ENCODE results near the gene ANKH.
A peak's percentile ranks its signal among the peaks of the same experiment; 100 is the strongest.

ANKH gene

GRCh38 chr5:14710313-14710994, 161.1 kb downstream of the ANKH start:
- no peak for DNase-seq

GRCh38 chr5:14708551-14708950, 163.0 kb downstream of the ANKH start:
- DNase-seq, result no peak

GRCh38 chr5:14707811-14708390, 163.7 kb downstream of the ANKH start:
- DNase-seq, result no peak

- DNase-seq, result no peak
Observed at GRCh38 chr5:14706615-14707021, 165.0 kb downstream of the ANKH start.

- no peak for DNase-seq
Observed at GRCh38 chr5:14705556-14705955, 166.0 kb downstream of the ANKH start.

- DNase-seq, result no peak
Observed at GRCh38 chr5:14702238-14702839, 169.2 kb downstream of the ANKH start.

GRCh38 chr5:14701556-14701955, 170.0 kb downstream of the ANKH start:
- DNase-seq, result no peak

GRCh38 chr5:14700478-14701436, 170.8 kb downstream of the ANKH start:
- no peak for DNase-seq

GRCh38 chr5:14699807-14700400, 171.7 kb downstream of the ANKH start:
- no peak for DNase-seq

- no peak for DNase-seq
Observed at GRCh38 chr5:14699159-14699558, 172.4 kb downstream of the ANKH start.

GRCh38 chr5:14698495-14698894, 173.1 kb downstream of the ANKH start:
- no peak for DNase-seq

GRCh38 chr5:14696851-14697250, 174.7 kb downstream of the ANKH start:
- no peak for DNase-seq

GRCh38 chr5:14696057-14696456, 175.5 kb downstream of the ANKH start:
- DNase-seq, result no peak

- DNase-seq, result no peak
Observed at GRCh38 chr5:14695152-14695551, 176.4 kb downstream of the ANKH start.

GRCh38 chr5:14693070-14693469, 178.5 kb downstream of the ANKH start:
- no peak for DNase-seq

GRCh38 chr5:14687023-14687665, 184.4 kb downstream of the ANKH start:
- no peak for DNase-seq

- DNase-seq, result no peak
Observed at GRCh38 chr5:14686517-14686916, 185.1 kb downstream of the ANKH start.

GRCh38 chr5:14685757-14686156, 185.8 kb downstream of the ANKH start:
- peak; percentile 58 for DNase-seq

- no peak for DNase-seq
Observed at GRCh38 chr5:14684757-14685156, 186.8 kb downstream of the ANKH start.

GRCh38 chr5:14683906-14684455, 187.6 kb downstream of the ANKH start:
- DNase-seq, result no peak

- DNase-seq, result no peak
Observed at GRCh38 chr5:14681236-14681752, 190.3 kb downstream of the ANKH start.

GRCh38 chr5:14679595-14679994, 192.0 kb downstream of the ANKH start:
- no peak for DNase-seq
